WTC11 (cell line): ENCODE measurements around the gene NKD1. TPM values are rescaled to one million over a fixed set of nuclear protein-coding genes. Genes with fewer than 3 reads are reported as not detected.

ENCODE experiments used
- ATAC-seq: fragments of 200-7000 bp; cut with Tn5 transposase; 2 replicates; pipeline ENCODE4 v1.10.0; 2021; ENCODE audit warnings: mild to moderate bottlenecking, moderate library complexity
- CTCF ChIA-PET: fragments of 300-600 bp; sonication (Branson Sonifier 250); formaldehyde crosslinking; loops from one replicate; lab custom pipeline; 2021; ENCODE audit warnings: antibody characterized with exemption; lab: Charles Lee
- POLR2A ChIA-PET: fragments of 350-600 bp; sonication (Branson Sonifier 250); formaldehyde crosslinking; loops from one replicate; lab custom pipeline; 2021; ENCODE audit warnings: antibody characterized with exemption; lab: Charles Lee
- DNase-seq: peaks from one replicate; pipeline ENCODE4 v3.0.0; 2021; ENCODE audit warnings: low spot score
- H3K27ac Mint-ChIP-seq: 2 replicates; pipeline ENCODE4 v1.8.0; 2021; ENCODE audit warnings: mixed read lengths
- H3K27me3 Mint-ChIP-seq: 2 replicates; pipeline ENCODE4 v1.8.0; 2021; ENCODE audit warnings: low read depth, mild to moderate bottlenecking, moderate library complexity, mixed read lengths
- H3K36me3 Mint-ChIP-seq: 2 replicates; pipeline ENCODE4 v1.8.0; 2021; ENCODE audit warnings: mixed read lengths
- H3K4me1 Mint-ChIP-seq: 2 replicates; pipeline ENCODE4 v1.8.0; 2022; ENCODE audit warnings: mixed read lengths
- H3K4me3 Mint-ChIP-seq: 2 replicates; pipeline ENCODE4 v1.8.0; 2021; ENCODE audit warnings: mild to moderate bottlenecking, moderate library complexity, mixed read lengths
- H3K9me3 Mint-ChIP-seq: 2 replicates; pipeline ENCODE4 v1.8.0; 2021; ENCODE audit warnings: mixed read lengths
- CDX4 ChIP-seq: fragments of 250-450 bp; sonication (Bioruptor Pico); IDR thresholded peaks from 2 replicates; pipeline ENCODE4 v1.9.0; 2021; ENCODE audit warnings: moderate library complexity, mild to moderate bottlenecking, inconsistent platforms, borderline replicate concordance
- FOXJ3 ChIP-seq: sonication (generic); formaldehyde crosslinking; IDR thresholded peaks from 2 replicates; pipeline ENCODE4 v1.9.0; 2021; ENCODE audit warnings: missing genetic modification reagents, mild to moderate bottlenecking, borderline replicate concordance
- JUN ChIP-seq: sonication (generic); formaldehyde crosslinking; IDR thresholded peaks from 2 replicates; pipeline ENCODE4 v1.8.0; 2023; ENCODE audit warnings: mild to moderate bottlenecking, missing genetic modification reagents
- MXD4 ChIP-seq: fragments of 250-450 bp; sonication (Bioruptor Pico); IDR thresholded peaks from 2 replicates; pipeline ENCODE4 v1.8.0; 2021; ENCODE audit warnings: mild to moderate bottlenecking, moderate library complexity, borderline replicate concordance
- NFATC4 ChIP-seq: fragments of 250-450 bp; sonication (Bioruptor Pico); IDR thresholded peaks from 2 replicates; pipeline ENCODE4 v1.9.0; 2021; ENCODE audit warnings: mild to moderate bottlenecking
- NR2C2 ChIP-seq: sonication (generic); formaldehyde crosslinking; IDR thresholded peaks from 2 replicates; pipeline ENCODE4 v1.8.0; 2022; ENCODE audit warnings: mild to moderate bottlenecking, missing genetic modification reagents
- PREB ChIP-seq: sonication (generic); formaldehyde crosslinking; IDR thresholded peaks from 2 replicates; pipeline ENCODE4 v1.8.1; 2022; ENCODE audit warnings: mild to moderate bottlenecking, missing genetic modification reagents, moderate library complexity, borderline replicate concordance
- PRRX2 ChIP-seq: fragments of 250-450 bp; sonication (Bioruptor Pico); IDR thresholded peaks from 2 replicates; pipeline ENCODE4 v1.8.0; 2021; ENCODE audit warnings: mild to moderate bottlenecking
- SOX15 ChIP-seq: fragments of 250-450 bp; sonication (Bioruptor Pico); IDR thresholded peaks from 2 replicates; pipeline ENCODE4 v1.9.0; 2021; ENCODE audit warnings: mild to moderate bottlenecking
- ZBTB21 ChIP-seq: sonication (generic); formaldehyde crosslinking; IDR thresholded peaks from 2 replicates; pipeline ENCODE4 v1.8.1; 2023; ENCODE audit warnings: mild to moderate bottlenecking, missing genetic modification reagents, borderline replicate concordance
- ZMAT4 ChIP-seq: fragments of 250-450 bp; sonication (Bioruptor Pico); IDR thresholded peaks from 2 replicates; pipeline ENCODE4 v1.9.0; 2021; ENCODE audit warnings: mild to moderate bottlenecking
- ZNF121 ChIP-seq: sonication (generic); formaldehyde crosslinking; IDR thresholded peaks from 2 replicates; pipeline ENCODE4 v1.8.0; 2023; ENCODE audit warnings: missing genetic modification reagents
- ZNF317 ChIP-seq: sonication (generic); formaldehyde crosslinking; IDR thresholded peaks from 2 replicates; pipeline ENCODE4 v1.8.1; 2023; ENCODE audit warnings: low read depth, mild to moderate bottlenecking, moderate library complexity, missing genetic modification reagents, borderline replicate concordance
- ZNF396 ChIP-seq: fragments of 250-450 bp; sonication (Bioruptor Pico); IDR thresholded peaks from 2 replicates; pipeline ENCODE4 v1.8.0; 2021; ENCODE audit warnings: mild to moderate bottlenecking, moderate library complexity, borderline replicate concordance
- total RNA-seq: library from RNA; stranded (reverse); gene quantifications from 3 replicates; pipeline ENCODE4 v1.2.3, GENCODE V29; 2021
- TF ChIP-seq, protein P1 (sequence below): sonication (generic); formaldehyde crosslinking; IDR thresholded peaks from 2 replicates; pipeline ENCODE4 v1.8.1; 2023; ENCODE audit warnings: mild to moderate bottlenecking, missing genetic modification reagents

Gene NKD1
- total RNA-seq, 1 experiment from 2014 or later = 6.0 TPM

GRCh38 chr16:50616883-50617645 is 68.9 kb downstream of the NKD1 start (continued):
- no peak for TF ChIP-seq JUN
- no peak for TF ChIP-seq ZMAT4 (CRISPR knock-in tag)
- TF ChIP-seq MXD4 (CRISPR knock-in tag) = no peak
- no peak for TF ChIP-seq PREB (CRISPR knock-in tag)
- TF ChIP-seq ZNF121 (CRISPR knock-in tag) = no peak
- TF ChIP-seq ZNF317 (CRISPR knock-in tag) = no peak

- no peaks in the 10 kb centered on the region for H3K36me3 Mint-ChIP-seq
- no peaks in the 10 kb centered on the region for H3K9me3 Mint-ChIP-seq
- ATAC-seq = no peak
- no peak overlapping the region for H3K27ac Mint-ChIP-seq
- POLR2A ChIA-PET = no interaction called here
- DNase-seq = no peak
- TF ChIP-seq CDX4 (no peak), NR2C2 (CRISPR knock-in tag) (no peak), ZNF396 (CRISPR knock-in tag) (no peak), FOXJ3 (CRISPR knock-in tag) (no peak), PREB (CRISPR knock-in tag) (no peak), NFATC4 (no peak)
- TF ChIP-seq, protein P1, sequence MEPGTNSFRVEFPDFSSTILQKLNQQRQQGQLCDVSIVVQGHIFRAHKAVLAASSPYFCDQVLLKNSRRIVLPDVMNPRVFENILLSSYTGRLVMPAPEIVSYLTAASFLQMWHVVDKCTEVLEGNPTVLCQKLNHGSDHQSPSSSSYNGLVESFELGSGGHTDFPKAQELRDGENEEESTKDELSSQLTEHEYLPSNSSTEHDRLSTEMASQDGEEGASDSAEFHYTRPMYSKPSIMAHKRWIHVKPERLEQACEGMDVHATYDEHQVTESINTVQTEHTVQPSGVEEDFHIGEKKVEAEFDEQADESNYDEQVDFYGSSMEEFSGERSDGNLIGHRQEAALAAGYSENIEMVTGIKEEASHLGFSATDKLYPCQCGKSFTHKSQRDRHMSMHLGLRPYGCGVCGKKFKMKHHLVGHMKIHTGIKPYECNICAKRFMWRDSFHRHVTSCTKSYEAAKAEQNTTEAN (CRISPR knock-in tag) = no peak
- H3K27me3 Mint-ChIP-seq = no peaks in the 10 kb centered on the region
- no peak overlapping the region for H3K4me3 Mint-ChIP-seq
- CTCF ChIA-PET = interaction anchor here (0.9 to 9.8 kb wide), 3 partner anchors 10 to 48 kb away, joined by 3 to 75 read pairs (median 8); no protein-coding TSS in a partner anchor
- H3K4me1 Mint-ChIP-seq = peaks cover 11% of the 10 kb centered on the region
Observed at GRCh38 chr16:50617646-50618184, 69.5 kb downstream of the NKD1 start.

DNA sequence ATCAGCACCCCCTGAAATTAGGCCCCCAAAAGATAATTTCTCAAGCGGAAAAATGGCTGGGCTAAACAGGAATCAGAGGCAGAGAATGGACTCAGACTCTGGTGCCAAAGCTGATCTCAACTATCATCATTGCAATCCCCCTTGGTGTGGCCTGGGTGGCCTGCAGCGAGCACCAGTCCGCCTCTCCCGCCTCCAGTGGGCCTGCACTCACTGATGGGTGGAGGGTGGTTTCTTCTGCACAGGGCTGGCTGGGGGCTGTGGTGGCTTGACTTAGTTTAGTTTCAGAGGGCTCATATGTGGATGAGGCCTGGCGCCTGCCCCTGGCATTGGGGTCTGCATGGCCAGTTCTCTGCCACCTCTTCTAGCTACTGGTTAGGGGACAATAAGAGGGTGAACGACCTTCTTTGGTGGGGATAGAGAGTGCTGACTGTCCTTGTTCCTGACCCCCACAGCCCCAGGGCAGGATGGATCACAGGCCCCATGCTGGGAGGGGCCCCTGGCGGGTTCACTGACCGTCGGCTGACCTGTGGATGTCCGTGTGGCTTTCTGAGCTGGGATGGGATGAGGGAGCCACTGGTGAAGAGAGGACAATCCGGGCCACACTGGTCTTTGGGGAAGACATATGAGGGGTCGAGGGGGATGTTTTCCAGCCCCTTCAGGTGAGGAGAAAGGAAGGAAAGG is 70.2 kb downstream of the NKD1 start:
- Mint-ChIP-seq H3K27ac (no peak overlapping the region; the same call in 1 of the 2 replicates), H3K4me3 (no peak overlapping the region), H3K36me3 (no peaks in the 10 kb centered on the region), H3K27me3 (no peaks in the 10 kb centered on the region), H3K9me3 (no peaks in the 10 kb centered on the region), H3K4me1 (peaks cover 11% of the 10 kb centered on the region)
- no peak for TF ChIP-seq PRRX2 (CRISPR knock-in tag)
- no peak for TF ChIP-seq SOX15 (CRISPR knock-in tag)
- no peak for TF ChIP-seq ZBTB21 (CRISPR knock-in tag)
- ChIA-PET POLR2A (no interaction called here), CTCF (interaction anchor here (1.2 to 2.5 kb wide), 2 partner anchors 9 to 47 kb away, joined by 5 to 8 read pairs; no protein-coding TSS in a partner anchor)
- DNase-seq = no peak
- ATAC-seq = no peak
